A673 (cell line): Measurements from ENCODE around the gene MYLK4. TPM values are rescaled to one million over a fixed set of nuclear protein-coding genes. Genes with fewer than 3 reads are reported as not detected.
A peak's percentile ranks its signal among the peaks of the same experiment; 100 is the strongest.

Experiments
- BruUV-seq: library from RNA; stranded (reverse); fragments of 400-500 nt; replicated peaks from 2 replicates; lab custom pipeline; 2021; lab: Mats Ljungman, UMichigan
- CTCF ChIA-PET: fragments of 300-600 bp; sonication (Branson Sonifier 250); formaldehyde crosslinking; loops from one replicate; lab custom pipeline; 2022; ENCODE audit warnings: antibody characterized with exemption; lab: Charles Lee
- POLR2A ChIA-PET: fragments of 300-600 bp; sonication (Branson Sonifier 250); formaldehyde crosslinking; loops from one replicate; lab custom pipeline; 2022; ENCODE audit warnings: antibody characterized with exemption; ENCODE audit not compliant: low non-redundant PET; lab: Charles Lee
- DNase-seq: peaks from one replicate; pipeline ENCODE4 v3.0.0-alpha.2; 2015; ENCODE audit warnings: low spot score
- H3K27ac ChIP-seq: fragments of 200-600 bp; sonication (generic); 2 replicates; pipeline ENCODE4 v1.5.1; 2016; ENCODE audit warnings: mixed run types, low read depth, mild to moderate bottlenecking, mixed read lengths, antibody characterized with exemption, low read length; ENCODE audit not compliant: poor library complexity, severe bottlenecking
- H3K27me3 ChIP-seq: fragments of 200-600 bp; sonication (generic); replicated peaks from 2 replicates; pipeline ENCODE4 v1.6.1; 2017; ENCODE audit warnings: mixed run types, low read depth, mild to moderate bottlenecking, mixed read lengths, antibody characterized with exemption, low read length; ENCODE audit not compliant: insufficient read depth, poor library complexity
- H3K36me3 ChIP-seq: fragments of 200-600 bp; sonication (generic); 2 replicates; pipeline ENCODE4 v1.6.1; 2016; ENCODE audit warnings: mixed run types, mild to moderate bottlenecking, mixed read lengths, antibody characterized with exemption, low read length; ENCODE audit not compliant: insufficient read depth, poor library complexity, severe bottlenecking
- H3K4me1 ChIP-seq: fragments of 200-600 bp; sonication (generic); 2 replicates; pipeline ENCODE4 v1.6.1; 2017; ENCODE audit warnings: mixed run types, mild to moderate bottlenecking, mixed read lengths, antibody characterized with exemption, low read length; ENCODE audit not compliant: insufficient read depth, poor library complexity, severe bottlenecking
- H3K4me3 ChIP-seq: fragments of 200-600 bp; sonication (generic); 2 replicates; pipeline ENCODE4 v1.5.1; 2016; ENCODE audit warnings: low read depth, mixed run types, mild to moderate bottlenecking, mixed read lengths, low read length; ENCODE audit not compliant: poor library complexity, severe bottlenecking
- H3K9me3 ChIP-seq: fragments of 200-600 bp; sonication (generic); 2 replicates; pipeline ENCODE4 v1.6.1; 2016; ENCODE audit warnings: mixed run types, low read depth, mild to moderate bottlenecking, mixed read lengths, antibody characterized with exemption, low read length; ENCODE audit not compliant: poor library complexity, severe bottlenecking
- EZH2 ChIP-seq: fragments of 200-600 bp; sonication (generic); IDR thresholded peaks from 2 replicates; pipeline ENCODE4 v1.6.1; 2017; ENCODE audit warnings: borderline replicate concordance, low read depth, mild to moderate bottlenecking, mixed read lengths, antibody characterized with exemption, low read length; ENCODE audit not compliant: poor library complexity, severe bottlenecking
- intact Hi-C: fragments of 100-400 bp; cut with micrococcal nuclease; formaldehyde crosslinking; loops from one replicate; pipeline ENCODE4 v1.10.0; 2022; ENCODE audit not compliant: unreplicated experiment
- total RNA-seq: library from RNA; stranded (reverse); gene quantifications from 2 replicates; pipeline ENCODE4 v1.2.3, GENCODE V29; 2021
- TF ChIP-seq, protein P1 (sequence below): fragments of 300-800, 200-600 bp; sonication (generic); conservative IDR thresholded peaks from 2 replicates; pipeline ENCODE4 v1.5.1; 2017; ENCODE audit warnings: low read depth, mild to moderate bottlenecking, antibody characterized with exemption, low read length, moderate library complexity, mixed read lengths

Gene MYLK4
- total RNA-seq, 1 experiment from 2014 or later = 0.39 TPM

GRCh38 chr6:2617729-2618128 is 133.0 kb downstream of the MYLK4 start:
- BruUV-seq = no TSS peak
- TF ChIP-seq, protein P1, sequence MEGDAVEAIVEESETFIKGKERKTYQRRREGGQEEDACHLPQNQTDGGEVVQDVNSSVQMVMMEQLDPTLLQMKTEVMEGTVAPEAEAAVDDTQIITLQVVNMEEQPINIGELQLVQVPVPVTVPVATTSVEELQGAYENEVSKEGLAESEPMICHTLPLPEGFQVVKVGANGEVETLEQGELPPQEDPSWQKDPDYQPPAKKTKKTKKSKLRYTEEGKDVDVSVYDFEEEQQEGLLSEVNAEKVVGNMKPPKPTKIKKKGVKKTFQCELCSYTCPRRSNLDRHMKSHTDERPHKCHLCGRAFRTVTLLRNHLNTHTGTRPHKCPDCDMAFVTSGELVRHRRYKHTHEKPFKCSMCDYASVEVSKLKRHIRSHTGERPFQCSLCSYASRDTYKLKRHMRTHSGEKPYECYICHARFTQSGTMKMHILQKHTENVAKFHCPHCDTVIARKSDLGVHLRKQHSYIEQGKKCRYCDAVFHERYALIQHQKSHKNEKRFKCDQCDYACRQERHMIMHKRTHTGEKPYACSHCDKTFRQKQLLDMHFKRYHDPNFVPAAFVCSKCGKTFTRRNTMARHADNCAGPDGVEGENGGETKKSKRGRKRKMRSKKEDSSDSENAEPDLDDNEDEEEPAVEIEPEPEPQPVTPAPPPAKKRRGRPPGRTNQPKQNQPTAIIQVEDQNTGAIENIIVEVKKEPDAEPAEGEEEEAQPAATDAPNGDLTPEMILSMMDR = no peak
- TF ChIP-seq EZH2 = no peak
- Histone ChIP-seq H3K27me3 (no peaks in the 10 kb centered on the region), H3K36me3 (no peaks in the 10 kb centered on the region), H3K27ac (no peak overlapping the region), H3K9me3 (no peaks in the 10 kb centered on the region), H3K4me3 (no peak overlapping the region), H3K4me1 (peaks cover 3% of the 10 kb centered on the region)
- no peak for DNase-seq
- intact Hi-C loops = no loop called here
- ChIA-PET POLR2A (no interaction called here), CTCF (no interaction called here)

- Histone ChIP-seq H3K36me3 (no peaks in the 10 kb centered on the region), H3K4me1 (peaks cover 3% of the 10 kb centered on the region), H3K4me3 (no peak overlapping the region), H3K9me3 (no peaks in the 10 kb centered on the region), H3K27ac (no peak overlapping the region), H3K27me3 (no peaks in the 10 kb centered on the region)
- BruUV-seq = no TSS peak
- intact Hi-C loops = no loop called here
- TF ChIP-seq EZH2 = no peak
- ChIA-PET CTCF (no interaction called here), POLR2A (no interaction called here)
- peak; percentile 71 for DNase-seq
Measured at GRCh38 chr6:2616811-2617210, 133.9 kb downstream of the MYLK4 start.

GRCh38 chr6:2615251-2615650 is 135.5 kb downstream of the MYLK4 start:
- no peak for TF ChIP-seq EZH2
- TF ChIP-seq, protein P1 = no peak
- H3K4me3 ChIP-seq = no peak overlapping the region
- CTCF ChIA-PET = no interaction called here
- intact Hi-C loops = no loop called here
- no peaks in the 10 kb centered on the region for H3K9me3 ChIP-seq
- no peaks in the 10 kb centered on the region for H3K27me3 ChIP-seq
- H3K27ac ChIP-seq = no peak overlapping the region
- DNase-seq = no peak
- no peaks in the 10 kb centered on the region for H3K36me3 ChIP-seq
- BruUV-seq = no TSS peak
- POLR2A ChIA-PET = no interaction called here
- H3K4me1 ChIP-seq = peaks cover 3% of the 10 kb centered on the region

DNA sequence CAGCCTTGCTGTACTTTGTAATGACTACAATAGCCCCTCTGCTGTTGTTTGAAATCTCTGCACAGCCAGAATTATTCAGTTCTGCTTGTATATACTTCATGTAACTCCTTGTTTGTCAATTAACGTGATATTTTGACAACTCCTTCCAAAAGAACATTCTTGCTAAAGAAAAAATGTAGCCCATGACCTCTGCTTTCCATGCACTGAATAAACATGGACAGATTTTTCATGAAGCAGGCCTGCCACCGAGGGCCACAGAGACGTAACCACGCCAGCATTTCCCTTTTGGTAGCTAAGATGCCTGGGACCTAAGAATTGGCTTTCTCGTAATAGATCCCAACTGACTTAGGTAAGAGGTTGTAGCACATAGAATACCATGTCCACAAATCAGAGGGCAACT is 135.9 kb downstream of the MYLK4 start:
- H3K27ac ChIP-seq = no peak overlapping the region
- intact Hi-C loops = no loop called here
- no peak overlapping the region for H3K4me3 ChIP-seq
- peaks cover 3% of the 10 kb centered on the region for H3K4me1 ChIP-seq
- ChIA-PET CTCF (no interaction called here), POLR2A (no interaction called here)
- BruUV-seq = no TSS peak
- no peaks in the 10 kb centered on the region for H3K9me3 ChIP-seq
- DNase-seq = no peak
- H3K36me3 ChIP-seq = no peaks in the 10 kb centered on the region
- H3K27me3 ChIP-seq = no peaks in the 10 kb centered on the region
- no peak for TF ChIP-seq EZH2
- TF ChIP-seq, protein P1 = no peak
